GM12878 (cell line): ENCODE results near the gene CREB5. TPM values are rescaled to one million over a fixed set of nuclear protein-coding genes. Genes with fewer than 3 reads are reported as not detected.

Experiments
- ATAC-seq: fragments of 200-7000 bp; cut with Tn5 transposase; 3 replicates; pipeline ENCODE4 v1.9.1; 2020; ENCODE audit warnings: mild to moderate bottlenecking, moderate library complexity
- BruUV-seq: library from RNA; stranded (reverse); fragments of 400-500 nt; replicated peaks from 2 replicates; lab custom pipeline; 2021; lab: Mats Ljungman, UMichigan
- CTCF ChIA-PET: fragments of 300-600 bp; sonication (Branson Sonifier 250); formaldehyde crosslinking; extraction: SDS; loops from one replicate; lab custom pipeline; 2021; ENCODE audit warnings: inconsistent platforms; lab: Yijun Ruan, JAX
- POLR2A ChIA-PET: fragments of 350-600 bp; formaldehyde crosslinking; extraction: SDS; loops from one replicate; lab custom pipeline; 2021; ENCODE audit warnings: inconsistent platforms; lab: Charles Lee
- RAD21 ChIA-PET: fragments of 300-600 bp; sonication (Branson Sonifier 250); formaldehyde crosslinking; loops from one replicate; lab custom pipeline; 2023; ENCODE audit warnings: antibody characterized with exemption; ENCODE audit not compliant: unreplicated experiment; lab: Charles Lee
- SMC1A ChIA-PET: fragments of 300-600 bp; sonication (Branson Sonifier 250); formaldehyde crosslinking; loops from one replicate; lab custom pipeline; 2023; ENCODE audit not compliant: unreplicated experiment, uncharacterized antibody; lab: Charles Lee
- DNase-seq: peaks from one replicate; pipeline ENCODE4 v3.0.0-alpha.2; 2011; ENCODE audit warnings: low read depth, low spot score
- FAIRE-seq: peaks from 3 replicates; lab custom pipeline; 2011; peaks lifted over from hg19 to GRCh38; lab: Jason Lieb, UNC
- H2AFZ ChIP-seq: 2 replicates; pipeline ENCODE4 v1.6.0; 2011; ENCODE audit warnings: low read depth, low read length, control low read depth; ENCODE audit not compliant: control insufficient read depth
- H3K27ac ChIP-seq: 2 replicates; pipeline ENCODE4 v1.5.1; 2011; ENCODE audit warnings: control low read depth; ENCODE audit not compliant: control insufficient read depth, insufficient read depth
- H3K27me3 ChIP-seq, 2 experiments: replicated peaks in 1 of 2; 2 replicates each; pipeline versions ENCODE4 v1.6.0 to v1.6.1; 2011; ENCODE audit warnings: low read length in 1 of 2; ENCODE audit not compliant: control insufficient read depth in 2 of 2, insufficient read depth in 2 of 2
- H3K36me3 ChIP-seq, 2 experiments: 2 replicates each; pipeline ENCODE4 v1.5.1; 2011; ENCODE audit warnings: low read length in 1 of 2; ENCODE audit not compliant: control insufficient read depth in 2 of 2, insufficient read depth in 2 of 2
- H3K4me1 ChIP-seq: 2 replicates; pipeline ENCODE4 v1.6.1; 2011; ENCODE audit warnings: mild to moderate bottlenecking, low read length, moderate library complexity, mixed read lengths; ENCODE audit not compliant: control insufficient read depth, insufficient read depth
- H3K4me2 ChIP-seq: 2 replicates; pipeline ENCODE4 v1.6.0; 2011; ENCODE audit warnings: control low read depth; ENCODE audit not compliant: control insufficient read depth, insufficient read depth
- H3K4me3 ChIP-seq: fragments of 200-600 bp; sonication (generic); 2 replicates; pipeline ENCODE4 v1.5.1; 2016
- H3K79me2 ChIP-seq: 2 replicates; pipeline ENCODE4 v1.6.0; 2011; ENCODE audit warnings: low read length; ENCODE audit not compliant: control insufficient read depth, insufficient read depth
- H3K9ac ChIP-seq: 2 replicates; pipeline ENCODE4 v1.8.0; 2011; ENCODE audit warnings: low read length, control low read depth, mixed read lengths; ENCODE audit not compliant: control insufficient read depth, insufficient read depth
- H3K9me3 ChIP-seq: replicated peaks from 3 replicates; pipeline ENCODE4 v1.5.1; 2011; ENCODE audit warnings: mild to moderate bottlenecking, low read length; ENCODE audit not compliant: control insufficient read depth, insufficient read depth
- H4K20me1 ChIP-seq: 2 replicates; pipeline ENCODE4 v1.6.0; 2011; ENCODE audit not compliant: control insufficient read depth, insufficient read depth
- ETV6 ChIP-seq, 2 experiments: fragments of 450-650 bp in 1 of 2; IDR thresholded peaks in 1 of 2; conservative IDR thresholded peaks in 1 of 2; 2 replicates each; pipeline ENCODE4 v1.6.1; 2014; ENCODE audit warnings: antibody characterized with exemption in 1 of 2, borderline replicate concordance in 1 of 2, low read depth in 1 of 2, mild to moderate bottlenecking in 1 of 2, moderate library complexity in 1 of 2
- JUNB ChIP-seq: IDR thresholded peaks from 2 replicates; pipeline ENCODE4 v1.6.1; 2016; ENCODE audit warnings: antibody characterized with exemption, mild to moderate bottlenecking
- NFYB ChIP-seq: IDR thresholded peaks from 2 replicates; pipeline ENCODE4 v1.6.1; 2011; ENCODE audit warnings: low read depth, mild to moderate bottlenecking, low read length, improper control_type of control experiment, moderate library complexity; ENCODE audit not compliant: insufficient read depth
- NR2F1 ChIP-seq: fragments of 450-650 bp; conservative IDR thresholded peaks from 2 replicates; pipeline ENCODE4 v1.6.1; 2017; ENCODE audit warnings: mild to moderate bottlenecking
- NRF1 ChIP-seq: conservative IDR thresholded peaks from 2 replicates; pipeline ENCODE4 v1.6.1; 2011; ENCODE audit warnings: mild to moderate bottlenecking, low read depth, low read length, improper control_type of control experiment
- PAX5 ChIP-seq: IDR thresholded peaks from 2 replicates; pipeline ENCODE4 v1.6.1; 2011; ENCODE audit warnings: low read depth, low read length, borderline replicate concordance
- SMC3 ChIP-seq: IDR thresholded peaks from 2 replicates; pipeline ENCODE4 v1.6.1; 2011; ENCODE audit warnings: low read length, improper control_type of control experiment, borderline replicate concordance
- TAF1 ChIP-seq: IDR thresholded peaks from 2 replicates; pipeline ENCODE4 v1.6.1; 2011; ENCODE audit warnings: mild to moderate bottlenecking, low read depth, low read length, borderline replicate concordance
- ZBED1 ChIP-seq: IDR thresholded peaks from 2 replicates; pipeline ENCODE4 v1.6.1; 2016; ENCODE audit warnings: borderline replicate concordance
- WGBS: methylation state at CpG from one replicate; pipeline ENCODE4 v1.1.6; 2016; ENCODE audit warnings: low lambda C conversion rate; ENCODE audit not compliant: insufficient replicate concordance, insufficient coverage; ENCODE audit errors: missing lambda C conversion rate; 5-methylcytosine and 5-hydroxymethylcytosine counted together
- in situ Hi-C: fragments of 300-500 bp; cut with MboI; formaldehyde crosslinking; loops from 9 replicates; pipeline ENCODE4 v1.14.3; 2018; ENCODE audit warnings: mixed read lengths
- intact Hi-C: fragments of 100-400 bp; cut with micrococcal nuclease; formaldehyde crosslinking; loops from one replicate; pipeline ENCODE4 v1.14.2; 2022; ENCODE audit not compliant: unreplicated experiment
- polyA plus RNA-seq, 11 experiments: library from polyadenylated mRNA; depleted of rRNA in 4 of 11; unstranded in 6 of 11; stranded (reverse) in 5 of 11; fragments of >200 nt; fragmentation: Nextera tagmentation in 4 of 11; fragmentation: Illumina TruSeq in 1 of 11; extraction: Ambion mirVana in 4 of 11; extraction: Trizol in 1 of 11; gene quantifications; 1 replicate in 1 of 11; 2 replicates in 10 of 11; pipeline versions ENCODE4 v1.2.1 to v1.2.3, GENCODE V29; 2011 to 2016; ENCODE audit warnings: inconsistent platforms in 2 of 11, missing spikeins in 2 of 11, low read depth in 1 of 11
- total RNA-seq, 4 experiments: library from RNA; depleted of rRNA in 3 of 4; stranded (reverse); fragments of >200 nt in 3 of 4; fragmentation: Illumina TruSeq in 1 of 4; extraction: Trizol in 1 of 4; gene quantifications; 2 replicates each; pipeline versions ENCODE4 v1.2.1 to v1.2.3, GENCODE V29; 2013 to 2021
- TF ChIP-seq, protein P1 (sequence below): IDR thresholded peaks from 2 replicates; pipeline ENCODE4 v1.6.1; 2012; ENCODE audit warnings: low read length, inconsistent platforms
- TF ChIP-seq, protein P2 (sequence below): fragments of 450-650 bp; IDR thresholded peaks from 2 replicates; pipeline ENCODE4 v1.6.1; 2018; ENCODE audit warnings: mild to moderate bottlenecking, low read depth, moderate library complexity; ENCODE audit not compliant: partially characterized antibody
- TF ChIP-seq, protein P3 (sequence below): fragments of 450-650 bp; IDR thresholded peaks from 2 replicates; pipeline ENCODE4 v1.6.1; 2017; ENCODE audit warnings: mild to moderate bottlenecking, low read depth, inconsistent platforms; ENCODE audit not compliant: poor library complexity, severe bottlenecking
- TF ChIP-seq, protein P4 (sequence below): fragments of 450-650 bp; formaldehyde crosslinking; IDR thresholded peaks from 2 replicates; pipeline ENCODE4 v1.4.0; 2022; ENCODE audit warnings: mild to moderate bottlenecking, moderate library complexity

The CREB5 gene
- total and polyA plus RNA-seq, 10 of the 15 experiments (the other 5 are each of a cell fraction or from before 2014, with no cell fraction given) = 12.9 to 74.1 (median 53.0) TPM

DNA sequence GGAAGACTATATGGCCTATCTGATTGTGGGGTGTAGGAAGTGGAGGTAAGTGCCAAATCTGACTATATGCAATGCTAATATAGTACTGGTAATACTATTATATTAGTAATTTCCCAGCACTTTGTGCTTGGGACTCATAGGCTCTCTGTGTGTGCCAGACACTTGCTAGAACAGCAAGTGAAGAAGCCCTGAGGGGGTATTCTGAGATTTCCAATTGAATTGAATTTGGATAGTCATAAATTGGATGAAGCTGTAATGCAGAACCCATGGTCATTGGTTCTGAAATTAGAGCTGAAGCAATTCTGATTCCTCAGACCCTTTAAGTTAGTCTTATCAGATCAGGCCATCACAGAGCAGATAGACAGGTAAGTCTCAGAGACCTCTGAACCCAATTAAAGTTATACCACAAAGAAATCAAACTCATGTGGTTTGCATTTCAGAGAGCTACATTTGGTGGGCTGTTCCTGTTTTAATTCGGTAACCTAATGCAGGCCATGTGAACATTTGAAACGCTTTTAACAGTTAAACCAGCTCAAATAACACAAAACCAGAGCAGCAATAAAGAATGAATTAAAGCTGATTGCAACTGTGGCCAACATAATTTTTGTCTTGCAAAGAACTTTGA lies 179.5 kb downstream of the CREB5 start:
- no peak overlapping the region for H3K27ac ChIP-seq
- no TSS peak for BruUV-seq
- DNase-seq (no peak), FAIRE-seq (no peak), ATAC-seq (peak; percentile 13)
- intact Hi-C loops (no loop called here), in situ Hi-C loops (no loop called here)
- no peak overlapping the region for H3K9ac ChIP-seq
- no peak overlapping the region for H3K4me2 ChIP-seq
- POLR2A ChIA-PET = interaction anchor here (0.9 to 2.5 kb wide), 8 partner anchors 13 to 30 kb away, joined by 3 to 8 read pairs (median 3); no protein-coding TSS in a partner anchor
- no peaks in the 10 kb centered on the region for H3K27me3 ChIP-seq
- H3K79me2 ChIP-seq = no peaks in the 10 kb centered on the region
- 62% methylated on average over 2 of the region's 2 CpGs for WGBS
- H3K36me3 ChIP-seq = no peaks in the 10 kb centered on the region; a peak in 2 of 4 replicates
- no peaks in the 10 kb centered on the region for H3K4me1 ChIP-seq
- TF ChIP-seq, protein P1, sequence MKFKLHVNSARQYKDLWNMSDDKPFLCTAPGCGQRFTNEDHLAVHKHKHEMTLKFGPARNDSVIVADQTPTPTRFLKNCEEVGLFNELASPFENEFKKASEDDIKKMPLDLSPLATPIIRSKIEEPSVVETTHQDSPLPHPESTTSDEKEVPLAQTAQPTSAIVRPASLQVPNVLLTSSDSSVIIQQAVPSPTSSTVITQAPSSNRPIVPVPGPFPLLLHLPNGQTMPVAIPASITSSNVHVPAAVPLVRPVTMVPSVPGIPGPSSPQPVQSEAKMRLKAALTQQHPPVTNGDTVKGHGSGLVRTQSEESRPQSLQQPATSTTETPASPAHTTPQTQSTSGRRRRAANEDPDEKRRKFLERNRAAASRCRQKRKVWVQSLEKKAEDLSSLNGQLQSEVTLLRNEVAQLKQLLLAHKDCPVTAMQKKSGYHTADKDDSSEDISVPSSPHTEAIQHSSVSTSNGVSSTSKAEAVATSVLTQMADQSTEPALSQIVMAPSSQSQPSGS = no peak
- no peak for TF ChIP-seq ETV6 (conservative IDR thresholded peaks at IDR 0.05 in 1 of 2, IDR thresholded peaks at IDR 0.05 in 1 of 2; ENCODE audit: borderline replicate concordance in 1 of 2, low read depth in 1 of 2)
- TF ChIP-seq NRF1 = no peak
- TF ChIP-seq, protein P2, sequence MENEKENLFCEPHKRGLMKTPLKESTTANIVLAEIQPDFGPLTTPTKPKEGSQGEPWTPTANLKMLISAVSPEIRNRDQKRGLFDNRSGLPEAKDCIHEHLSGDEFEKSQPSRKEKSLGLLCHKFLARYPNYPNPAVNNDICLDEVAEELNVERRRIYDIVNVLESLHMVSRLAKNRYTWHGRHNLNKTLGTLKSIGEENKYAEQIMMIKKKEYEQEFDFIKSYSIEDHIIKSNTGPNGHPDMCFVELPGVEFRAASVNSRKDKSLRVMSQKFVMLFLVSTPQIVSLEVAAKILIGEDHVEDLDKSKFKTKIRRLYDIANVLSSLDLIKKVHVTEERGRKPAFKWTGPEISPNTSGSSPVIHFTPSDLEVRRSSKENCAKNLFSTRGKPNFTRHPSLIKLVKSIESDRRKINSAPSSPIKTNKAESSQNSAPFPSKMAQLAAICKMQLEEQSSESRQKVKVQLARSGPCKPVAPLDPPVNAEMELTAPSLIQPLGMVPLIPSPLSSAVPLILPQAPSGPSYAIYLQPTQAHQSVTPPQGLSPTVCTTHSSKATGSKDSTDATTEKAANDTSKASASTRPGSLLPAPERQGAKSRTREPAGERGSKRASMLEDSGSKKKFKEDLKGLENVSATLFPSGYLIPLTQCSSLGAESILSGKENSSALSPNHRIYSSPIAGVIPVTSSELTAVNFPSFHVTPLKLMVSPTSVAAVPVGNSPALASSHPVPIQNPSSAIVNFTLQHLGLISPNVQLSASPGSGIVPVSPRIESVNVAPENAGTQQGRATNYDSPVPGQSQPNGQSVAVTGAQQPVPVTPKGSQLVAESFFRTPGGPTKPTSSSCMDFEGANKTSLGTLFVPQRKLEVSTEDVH = no peak
- TF ChIP-seq, protein P3, sequence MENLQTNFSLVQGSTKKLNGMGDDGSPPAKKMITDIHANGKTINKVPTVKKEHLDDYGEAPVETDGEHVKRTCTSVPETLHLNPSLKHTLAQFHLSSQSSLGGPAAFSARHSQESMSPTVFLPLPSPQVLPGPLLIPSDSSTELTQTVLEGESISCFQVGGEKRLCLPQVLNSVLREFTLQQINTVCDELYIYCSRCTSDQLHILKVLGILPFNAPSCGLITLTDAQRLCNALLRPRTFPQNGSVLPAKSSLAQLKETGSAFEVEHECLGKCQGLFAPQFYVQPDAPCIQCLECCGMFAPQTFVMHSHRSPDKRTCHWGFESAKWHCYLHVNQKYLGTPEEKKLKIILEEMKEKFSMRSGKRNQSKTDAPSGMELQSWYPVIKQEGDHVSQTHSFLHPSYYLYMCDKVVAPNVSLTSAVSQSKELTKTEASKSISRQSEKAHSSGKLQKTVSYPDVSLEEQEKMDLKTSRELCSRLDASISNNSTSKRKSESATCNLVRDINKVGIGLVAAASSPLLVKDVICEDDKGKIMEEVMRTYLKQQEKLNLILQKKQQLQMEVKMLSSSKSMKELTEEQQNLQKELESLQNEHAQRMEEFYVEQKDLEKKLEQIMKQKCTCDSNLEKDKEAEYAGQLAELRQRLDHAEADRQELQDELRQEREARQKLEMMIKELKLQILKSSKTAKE = no peak
- no peak for TF ChIP-seq ZBED1
- no peak for TF ChIP-seq SMC3
- TF ChIP-seq, protein P4, sequence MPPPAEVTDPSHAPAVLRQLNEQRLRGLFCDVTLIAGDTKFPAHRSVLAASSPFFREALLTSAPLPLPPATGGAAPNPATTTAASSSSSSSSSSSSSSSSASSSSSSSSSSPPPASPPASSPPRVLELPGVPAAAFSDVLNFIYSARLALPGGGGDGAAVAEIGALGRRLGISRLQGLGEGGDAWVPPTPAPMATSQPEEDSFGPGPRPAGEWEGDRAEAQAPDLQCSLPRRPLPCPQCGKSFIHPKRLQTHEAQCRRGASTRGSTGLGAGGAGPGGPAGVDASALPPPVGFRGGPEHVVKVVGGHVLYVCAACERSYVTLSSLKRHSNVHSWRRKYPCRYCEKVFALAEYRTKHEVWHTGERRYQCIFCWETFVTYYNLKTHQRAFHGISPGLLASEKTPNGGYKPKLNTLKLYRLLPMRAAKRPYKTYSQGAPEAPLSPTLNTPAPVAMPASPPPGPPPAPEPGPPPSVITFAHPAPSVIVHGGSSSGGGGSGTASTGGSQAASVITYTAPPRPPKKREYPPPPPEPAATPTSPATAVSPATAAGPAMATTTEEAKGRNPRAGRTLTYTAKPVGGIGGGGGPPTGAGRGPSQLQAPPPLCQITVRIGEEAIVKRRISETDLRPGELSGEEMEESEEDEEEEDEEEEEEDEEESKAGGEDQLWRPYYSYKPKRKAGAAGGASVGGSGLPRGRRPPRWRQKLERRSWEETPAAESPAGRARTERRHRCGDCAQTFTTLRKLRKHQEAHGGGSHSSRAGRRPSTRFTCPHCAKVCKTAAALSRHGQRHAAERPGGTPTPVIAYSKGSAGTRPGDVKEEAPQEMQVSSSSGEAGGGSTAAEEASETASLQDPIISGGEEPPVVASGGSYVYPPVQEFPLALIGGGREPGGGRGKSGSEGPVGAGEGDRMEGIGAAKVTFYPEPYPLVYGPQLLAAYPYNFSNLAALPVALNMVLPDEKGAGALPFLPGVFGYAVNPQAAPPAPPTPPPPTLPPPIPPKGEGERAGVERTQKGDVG = no peak
- no peak for TF ChIP-seq NR2F1
- no peak for TF ChIP-seq TAF1
- TF ChIP-seq NFYB = no peak
- TF ChIP-seq PAX5 = no peak
- TF ChIP-seq JUNB = no peak
- no peaks in the 10 kb centered on the region; the same call in 1 of the 2 replicates for H4K20me1 ChIP-seq
- RAD21 ChIA-PET = interaction anchor here (1.0 to 2.3 kb wide), 5 partner anchors 11 to 22 kb away, joined by 3 to 17 read pairs (median 8); no protein-coding TSS in a partner anchor
- no peaks in the 10 kb centered on the region for H3K9me3 ChIP-seq
- no peak overlapping the region for H2AFZ ChIP-seq
- H3K4me3 ChIP-seq = no peak overlapping the region
- SMC1A ChIA-PET = interaction anchor here (0.6 to 3.0 kb wide), 20 partner anchors 8 to 181 kb away, joined by 3 to 20 read pairs (median 4); partner anchors contain the start of gene CREB5
- CTCF ChIA-PET = interaction anchor here (0.6 to 1.6 kb wide), 7 partner anchors 9 to 175 kb away, joined by 3 to 7 read pairs (median 3); no protein-coding TSS in a partner anchor
